Activated T-helper 1 cell treated with anti-CD3 and anti-CD28 coated beads, Interleukin-12 subunit alpha, Interleukin-12 subunit beta, Interleukin-2, Interleukin-4 antibody, amounts not matched to agents 30 ng/mL and 10 ng/mL and 1 ng/mL, durations not matched to agents 14 hours and 24 hours and 36 hours (primary cell): ENCODE measurements around the gene CES3. TPM values are rescaled to one million over a fixed set of nuclear protein-coding genes. Genes with fewer than 3 reads are reported as not detected.

Experiments used
- DNase-seq: peaks from one replicate; pipeline ENCODE4 v3.0.0; 2021; ENCODE audit warnings: low spot score
- H3K27ac Mint-ChIP-seq: one replicate; pipeline ENCODE4 v1.8.0; 2021; ENCODE audit warnings: mild to moderate bottlenecking, mixed read lengths
- H3K27me3 Mint-ChIP-seq: one replicate; pipeline ENCODE4 v1.8.0; 2022; ENCODE audit warnings: mild to moderate bottlenecking, moderate library complexity, mixed read lengths; ENCODE audit not compliant: insufficient read depth
- H3K36me3 Mint-ChIP-seq: one replicate; pipeline ENCODE4 v1.8.0; 2021; ENCODE audit warnings: low read depth, mixed read lengths
- H3K4me1 Mint-ChIP-seq: one replicate; pipeline ENCODE4 v1.8.0; 2021; ENCODE audit warnings: low read depth, mixed read lengths
- H3K4me3 Mint-ChIP-seq: one replicate; pipeline ENCODE4 v1.8.0; 2021; ENCODE audit warnings: mild to moderate bottlenecking, moderate library complexity, mixed read lengths
- H3K9me3 Mint-ChIP-seq: one replicate; pipeline ENCODE4 v1.8.0; 2021; ENCODE audit warnings: mixed read lengths
- intact Hi-C: fragments of 100-400 bp; cut with micrococcal nuclease; formaldehyde crosslinking; loops from one replicate; pipeline ENCODE4 v1.15.1; 2024
- total RNA-seq: library from RNA; stranded (reverse); gene quantifications from 2 replicates; pipeline ENCODE4 v1.2.3, GENCODE V29; 2022

The CES3 gene
- total RNA-seq, 1 donor from 2014 or later = 5.6 TPM

DNA sequence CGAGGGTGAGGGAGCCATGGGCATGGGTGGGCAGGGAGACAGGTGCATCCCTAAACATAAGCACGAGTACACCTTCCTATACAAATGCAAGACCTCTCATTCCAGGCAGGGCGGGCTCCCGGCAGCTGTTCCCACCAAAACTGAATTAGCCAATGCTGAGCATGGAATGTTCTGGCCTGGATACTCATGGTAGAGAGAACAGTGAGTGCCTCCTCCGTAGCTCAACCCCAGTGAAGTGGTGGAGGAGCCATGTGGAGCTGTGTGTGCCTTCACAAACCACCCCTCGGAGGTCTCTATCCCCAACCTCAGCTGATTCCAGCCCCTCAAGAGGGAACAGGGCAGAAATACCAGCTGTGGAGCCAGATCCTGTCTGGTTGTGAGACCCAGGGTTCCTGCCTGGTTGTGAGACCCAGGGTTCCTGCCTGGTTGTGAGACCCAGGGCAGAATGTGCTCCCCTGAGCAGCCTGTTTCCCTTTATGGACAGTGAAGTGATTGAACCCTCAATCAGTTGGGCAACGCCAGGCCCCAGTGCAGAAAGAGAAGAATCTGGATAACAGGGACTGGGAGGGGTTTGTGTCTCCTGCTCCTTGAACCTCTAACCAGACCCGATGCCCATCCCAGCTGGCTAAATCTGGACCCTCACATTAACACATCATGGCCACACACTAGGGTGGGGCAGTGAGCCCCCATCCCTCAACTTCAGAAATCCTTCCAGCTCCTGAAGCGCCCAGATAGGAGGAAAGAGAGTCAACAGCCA lies 40.0 kb upstream of the CES3 start:
- H3K27ac Mint-ChIP-seq = no peak overlapping the region
- intact Hi-C loops = no loop called here
- DNase-seq = no peak
- H3K27me3 Mint-ChIP-seq = peaks cover 27% of the 10 kb centered on the region
- H3K4me3 Mint-ChIP-seq = no peak overlapping the region
- no peaks in the 10 kb centered on the region for H3K9me3 Mint-ChIP-seq
- peaks cover 20% of the 10 kb centered on the region for H3K4me1 Mint-ChIP-seq
- H3K36me3 Mint-ChIP-seq = no peaks in the 10 kb centered on the region

DNA sequence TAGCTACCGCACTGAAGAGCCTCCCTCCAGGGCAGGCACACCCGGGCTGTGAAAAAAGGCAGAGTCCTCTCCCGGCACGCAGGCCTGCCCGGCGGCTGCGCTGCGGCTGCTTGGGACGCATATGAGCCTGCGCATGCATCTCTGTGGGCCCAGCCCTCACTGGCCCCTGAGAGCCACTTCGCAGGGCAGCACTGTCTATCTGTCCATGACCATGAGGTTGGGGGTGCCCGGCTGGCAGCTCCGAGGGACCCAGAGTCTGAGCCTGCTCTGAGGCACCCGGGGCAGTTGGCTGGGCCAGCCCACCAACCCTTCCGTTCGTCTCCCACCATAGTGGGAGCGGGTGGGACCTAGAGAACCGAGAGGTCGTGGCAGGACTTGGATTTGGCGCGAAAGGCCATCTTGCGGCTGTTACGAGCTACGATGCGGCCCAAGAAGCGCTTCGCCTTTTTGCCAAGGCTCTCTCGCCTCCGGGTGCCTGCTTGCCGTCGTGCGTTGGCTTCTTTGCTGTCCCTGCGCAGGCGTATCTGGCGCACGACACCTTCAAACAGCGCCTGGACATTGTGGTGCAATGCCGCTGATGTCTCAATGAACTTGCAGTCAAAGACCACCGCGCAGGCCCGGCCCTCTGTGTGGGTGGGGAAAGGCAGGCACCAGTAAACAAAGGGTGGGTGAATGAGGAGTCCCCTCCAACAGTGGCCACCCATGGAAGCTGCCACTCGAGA lies 39.2 kb upstream of the CES3 start:
- Mint-ChIP-seq H3K9me3 (no peaks in the 10 kb centered on the region), H3K27me3 (peaks cover 26% of the 10 kb centered on the region), H3K27ac (no peak overlapping the region), H3K4me3 (no peak overlapping the region), H3K4me1 (peaks cover 24% of the 10 kb centered on the region), H3K36me3 (no peaks in the 10 kb centered on the region)
- intact Hi-C loops = no loop called here
- no peak for DNase-seq

DNA sequence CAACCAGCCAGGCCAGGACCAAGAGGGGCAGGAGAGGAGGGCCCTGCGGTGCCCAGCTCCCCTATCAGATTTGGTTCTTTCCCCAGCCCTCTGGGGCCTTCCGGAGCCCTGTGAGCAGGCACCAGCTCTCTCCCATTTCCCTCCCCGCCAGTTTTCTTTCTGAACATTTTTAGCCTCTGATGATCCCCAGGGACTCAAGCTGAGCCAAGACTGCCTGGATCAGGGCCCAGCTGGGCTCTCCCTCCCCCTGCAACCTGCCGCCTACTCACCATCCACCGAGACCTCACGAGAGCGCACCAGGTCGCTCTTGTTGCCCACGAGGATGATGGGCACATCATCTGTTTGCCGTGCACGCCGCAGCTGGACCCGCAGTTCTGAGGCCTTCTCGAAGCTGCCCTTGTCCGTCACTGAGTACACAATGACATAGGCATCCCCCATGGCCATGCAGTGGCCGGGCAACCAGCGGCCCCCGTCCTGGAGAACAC lies 37.8 kb upstream of the CES3 start:
- H3K27me3 Mint-ChIP-seq = peaks cover 26% of the 10 kb centered on the region
- intact Hi-C loops = no loop called here

DNA sequence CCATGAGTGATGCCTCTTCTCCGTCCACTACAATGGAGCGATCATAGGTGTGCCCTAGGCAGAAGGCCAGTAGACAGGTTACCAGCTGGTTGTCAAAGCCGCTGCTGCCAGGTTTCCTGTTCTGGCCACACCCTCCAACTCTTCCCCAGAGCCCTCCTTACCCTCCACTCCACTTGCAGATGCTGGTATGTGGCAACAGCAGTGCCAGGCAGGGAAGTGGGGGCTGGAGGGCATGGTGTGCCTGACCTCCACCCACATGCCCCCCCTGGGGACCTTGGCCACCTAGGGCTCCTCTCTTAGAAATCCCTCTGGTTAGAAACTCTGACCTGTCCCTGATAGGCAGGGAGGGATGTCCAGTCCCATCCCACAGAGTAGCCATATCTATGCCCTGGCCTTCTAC lies 37.2 kb upstream of the CES3 start:
- Mint-ChIP-seq H3K27me3 (peaks cover 26% of the 10 kb centered on the region), H3K27ac (no peak overlapping the region), H3K9me3 (no peaks in the 10 kb centered on the region), H3K36me3 (no peaks in the 10 kb centered on the region), H3K4me1 (peaks cover 36% of the 10 kb centered on the region), H3K4me3 (peak overlapping the region; percentile 41)
- no peak for DNase-seq
- intact Hi-C loops = no loop called here

More for the DNA sequence above, 37.8 kb upstream of the CES3 start:
- Mint-ChIP-seq H3K4me1 (peaks cover 30% of the 10 kb centered on the region), H3K27ac (no peak overlapping the region), H3K36me3 (no peaks in the 10 kb centered on the region), H3K4me3 (no peak overlapping the region), H3K9me3 (no peaks in the 10 kb centered on the region)
- DNase-seq = no peak

DNA sequence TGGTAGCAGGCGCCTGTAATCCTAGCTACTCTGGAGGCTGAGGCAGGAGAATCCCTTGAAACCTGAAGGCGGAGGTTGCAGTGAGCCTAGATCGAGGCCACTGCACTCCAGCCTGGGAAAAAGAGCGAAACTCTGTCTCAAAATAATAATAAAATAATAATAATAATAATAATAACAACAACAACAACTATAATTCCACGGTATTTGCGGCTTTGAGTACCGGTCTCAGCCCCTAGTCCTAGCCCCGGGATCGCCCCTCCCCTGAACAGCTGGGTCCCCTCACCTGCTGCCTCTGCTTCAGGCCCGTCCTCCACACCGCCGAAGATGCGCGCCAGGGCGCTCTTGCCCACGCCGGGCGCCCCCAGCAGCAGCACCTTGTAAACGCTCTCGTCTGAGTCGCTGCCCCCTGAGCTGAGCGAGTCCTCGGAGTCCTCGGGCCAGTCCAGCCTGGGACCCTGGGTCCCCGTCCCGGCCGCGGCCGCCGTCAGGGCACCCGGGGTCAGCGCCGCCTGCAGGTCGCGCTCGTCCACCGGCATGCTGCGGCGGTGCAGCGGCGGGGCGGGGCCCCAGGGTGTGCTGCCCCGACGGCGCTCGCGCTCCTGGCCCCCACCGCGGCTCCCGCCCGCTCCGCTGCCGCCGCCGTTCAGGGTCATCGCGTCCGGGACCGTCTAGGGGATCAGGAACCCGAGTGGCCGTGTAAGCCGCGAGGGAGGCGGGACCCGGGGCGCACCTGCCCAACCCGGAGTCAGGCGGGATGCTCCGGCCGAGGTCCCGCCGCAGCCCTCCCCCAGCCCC lies 36.3 kb upstream of the CES3 start:
- DNase-seq = peak; percentile 24
- H3K27ac Mint-ChIP-seq = no peak overlapping the region
- H3K4me1 Mint-ChIP-seq = peaks cover 39% of the 10 kb centered on the region
- peaks cover 20% of the 10 kb centered on the region for H3K27me3 Mint-ChIP-seq
- H3K36me3 Mint-ChIP-seq = peaks cover 2% of the 10 kb centered on the region
- no peaks in the 10 kb centered on the region for H3K9me3 Mint-ChIP-seq
- intact Hi-C loops = no loop called here
- peak overlapping the region; percentile 49 for H3K4me3 Mint-ChIP-seq

DNA sequence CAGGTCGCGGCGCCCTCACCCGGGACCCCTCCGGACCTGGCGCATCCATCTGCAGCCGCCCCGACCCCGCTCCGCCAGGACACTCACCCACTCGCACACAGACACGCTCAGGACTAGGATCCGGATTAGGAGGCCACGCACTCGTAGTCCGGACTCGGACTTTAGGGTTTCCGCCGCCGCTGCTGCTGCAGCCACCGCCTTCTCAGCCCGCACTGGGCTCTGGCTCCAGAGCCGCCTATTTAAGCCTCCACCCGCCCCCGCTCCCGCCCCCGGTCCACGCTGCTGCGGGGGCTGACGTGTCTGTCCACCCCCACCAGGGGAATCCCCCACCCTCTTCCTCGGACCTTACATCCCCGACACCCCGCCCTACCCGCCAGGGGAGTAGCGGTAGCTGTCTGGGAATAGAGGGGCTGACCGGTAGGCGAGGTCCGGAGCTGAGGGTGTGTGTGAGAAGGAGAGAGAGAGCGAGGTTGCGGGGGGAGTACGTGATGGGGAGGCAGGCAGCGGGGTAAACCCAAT lies 35.7 kb upstream of the CES3 start, which contains the start of gene RRAD:
Gene RRAD, minus strand, starts transcription at position 214 of the 519 bp plus-strand sequence. CDS start 356 bp downstream, outside the sequence.
- Mint-ChIP-seq H3K27ac (peak within 1 kb of the TSS; percentile 58), H3K4me1 (peaks cover 39% of the 10 kb centered on the region), H3K9me3 (no peaks in the 10 kb centered on the region), H3K27me3 (peaks cover 20% of the 10 kb centered on the region), H3K4me3 (peak within 1 kb of the TSS; percentile 75), H3K36me3 (peaks cover 2% of the 10 kb centered on the region)
- DNase-seq = no peak
- intact Hi-C loops = no loop called here

DNA sequence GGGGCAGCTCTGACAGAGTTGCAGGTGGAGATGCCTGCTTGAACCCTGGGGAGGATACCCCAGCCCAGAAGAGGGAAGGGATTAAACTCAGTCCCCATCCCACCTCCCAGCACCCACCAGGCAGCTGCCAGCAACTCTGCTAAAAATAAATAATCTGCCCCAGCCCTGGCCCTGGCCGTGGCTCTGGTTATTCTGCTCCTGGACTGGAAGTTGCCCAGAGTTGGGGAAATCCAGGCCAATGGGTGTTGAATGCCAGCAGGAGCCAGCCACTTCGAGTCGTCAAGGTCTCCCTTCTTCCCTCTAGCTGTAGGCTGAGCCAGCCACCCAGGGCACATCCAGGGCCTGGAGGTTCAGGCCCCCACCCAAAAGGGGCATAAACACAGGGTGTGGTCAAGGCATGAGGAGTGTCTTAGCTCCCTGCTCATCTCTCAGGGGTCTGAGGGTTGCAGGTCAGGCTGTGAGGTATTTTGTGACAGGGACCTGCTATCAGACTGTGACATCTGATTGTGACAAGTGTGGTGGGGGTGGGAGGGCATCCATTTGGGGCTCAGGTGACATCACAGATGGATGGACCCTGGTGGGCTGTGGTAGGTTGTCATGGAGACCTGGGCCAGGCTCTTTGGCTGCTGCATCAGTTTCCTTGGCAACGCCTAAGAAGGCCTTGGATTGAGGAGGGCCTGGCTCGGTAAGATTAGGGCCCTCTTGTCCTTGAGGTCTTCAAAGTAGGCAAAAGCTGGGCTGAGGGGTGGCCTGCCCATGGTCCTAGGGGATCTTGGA lies 34.7 kb upstream of the CES3 start:
- intact Hi-C loops = no loop called here
- Mint-ChIP-seq H3K4me3 (peak overlapping the region; percentile 30), H3K9me3 (no peaks in the 10 kb centered on the region), H3K27ac (no peak overlapping the region), H3K4me1 (peaks cover 39% of the 10 kb centered on the region), H3K36me3 (peaks cover 2% of the 10 kb centered on the region), H3K27me3 (peaks cover 15% of the 10 kb centered on the region)
- no peak for DNase-seq

DNA sequence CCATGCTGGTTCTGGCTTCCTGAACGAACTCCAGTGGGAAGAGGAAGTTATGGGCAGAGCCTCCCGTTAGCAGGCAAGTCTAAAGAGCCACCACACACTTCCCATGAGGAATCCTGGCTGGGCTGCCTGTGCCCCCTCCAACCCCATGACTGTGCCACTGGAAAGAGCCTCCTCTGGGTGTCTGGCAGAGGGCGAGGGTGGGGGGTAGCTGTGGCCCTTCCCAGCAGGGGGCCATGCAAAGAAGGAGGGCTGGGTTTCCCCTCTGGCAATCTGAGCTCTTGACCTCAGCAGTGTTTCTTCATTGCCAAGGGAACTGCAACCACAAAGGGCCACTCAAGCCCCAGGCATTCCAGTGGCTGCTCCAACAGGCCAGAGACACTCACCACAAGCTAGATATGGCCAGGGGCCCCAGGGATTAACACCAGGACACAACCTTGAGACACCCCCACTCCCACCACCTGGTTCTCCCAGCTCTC lies 34.1 kb upstream of the CES3 start:
- peaks cover 5% of the 10 kb centered on the region for H3K36me3 Mint-ChIP-seq
- DNase-seq = no peak
- H3K27ac Mint-ChIP-seq = no peak overlapping the region
- H3K27me3 Mint-ChIP-seq = peaks cover 14% of the 10 kb centered on the region
- H3K9me3 Mint-ChIP-seq = no peaks in the 10 kb centered on the region
- intact Hi-C loops = no loop called here
- H3K4me1 Mint-ChIP-seq = peaks cover 44% of the 10 kb centered on the region
- H3K4me3 Mint-ChIP-seq = no peak overlapping the region

DNA sequence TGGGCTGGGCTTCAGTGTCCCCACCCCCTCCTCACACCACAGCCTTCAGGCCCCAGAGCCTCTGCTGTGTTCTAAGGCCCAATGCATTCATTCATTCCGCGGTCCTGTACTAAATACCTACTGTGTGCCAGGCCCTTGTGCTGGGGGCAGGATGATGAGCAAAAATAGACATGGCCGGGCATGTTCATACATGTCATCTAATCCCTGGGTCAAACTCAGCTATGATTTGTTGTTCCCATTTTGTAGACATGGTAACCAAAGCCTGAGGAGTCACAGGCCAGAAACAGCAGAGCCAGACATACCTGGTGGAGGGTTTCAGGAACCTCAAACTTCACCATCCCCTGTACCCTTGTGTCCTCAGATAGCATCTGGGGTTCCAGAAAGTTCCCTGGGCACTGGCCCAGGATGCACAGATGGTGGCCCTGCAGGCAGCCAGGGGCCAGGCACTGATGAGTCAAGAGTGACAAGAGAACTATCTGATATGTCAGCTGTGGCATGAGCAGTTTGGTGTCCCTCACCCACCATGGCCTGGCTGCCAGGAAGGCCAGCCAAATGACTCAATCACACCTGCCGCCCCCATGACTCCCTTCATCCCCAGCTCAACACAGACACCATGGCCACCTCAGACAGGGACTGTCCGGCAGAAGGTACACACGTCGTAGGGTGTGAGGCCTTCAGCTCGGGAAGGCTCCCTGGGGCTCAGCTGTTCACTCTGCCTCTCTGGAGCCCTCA lies 33.0 kb upstream of the CES3 start:
- intact Hi-C loops = loop anchor here (1.0 to 2.0 kb wide), 2 partner anchors 33 to 97 kb away; partner anchors contain the start of gene NAE1
- H3K9me3 Mint-ChIP-seq = no peaks in the 10 kb centered on the region
- peaks cover 14% of the 10 kb centered on the region for H3K27me3 Mint-ChIP-seq
- peaks cover 54% of the 10 kb centered on the region for H3K4me1 Mint-ChIP-seq
- H3K4me3 Mint-ChIP-seq = no peak overlapping the region
- peak overlapping the region; percentile 61 for H3K27ac Mint-ChIP-seq
- DNase-seq = no peak
- peaks cover 13% of the 10 kb centered on the region for H3K36me3 Mint-ChIP-seq

DNA sequence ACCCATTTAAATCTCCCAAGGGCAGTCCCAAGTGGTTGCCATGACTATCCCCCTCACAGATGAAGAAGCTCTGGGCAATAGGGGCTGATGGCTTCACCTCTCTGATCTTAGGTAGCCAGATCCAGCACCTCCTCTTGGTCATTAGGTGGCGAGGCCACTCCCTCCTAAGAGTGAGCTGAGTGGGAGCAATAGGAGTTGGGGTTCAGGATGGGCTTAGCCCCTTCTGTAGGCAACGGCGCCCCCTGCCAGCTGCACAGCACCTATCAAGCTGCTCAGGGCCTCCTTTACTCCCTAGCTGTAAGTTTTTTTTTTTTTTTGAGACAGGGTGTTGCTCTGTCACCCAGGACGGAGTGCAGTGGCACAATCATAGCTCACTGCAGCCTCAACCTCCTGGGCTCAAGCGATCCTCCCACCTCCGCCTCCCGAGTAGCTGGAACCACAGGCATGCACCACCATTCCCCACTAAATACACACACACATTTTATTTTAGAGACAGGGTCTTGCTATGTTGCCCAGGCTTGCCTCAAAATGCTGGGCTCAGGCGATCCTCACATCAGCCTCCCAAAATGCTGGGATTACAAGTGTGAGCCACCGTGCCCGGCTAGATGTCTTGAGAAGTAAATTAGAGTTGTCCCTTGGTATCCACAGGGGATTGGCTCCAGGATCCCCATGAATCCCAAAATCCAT lies 32.2 kb upstream of the CES3 start:
- H3K27me3 Mint-ChIP-seq = peaks cover 11% of the 10 kb centered on the region
- no peaks in the 10 kb centered on the region for H3K9me3 Mint-ChIP-seq
- intact Hi-C loops = loop anchor here (1.0 to 2.0 kb wide), 2 partner anchors 34 to 98 kb away; partner anchors contain the start of gene NAE1
- H3K4me3 Mint-ChIP-seq = no peak overlapping the region
- H3K27ac Mint-ChIP-seq = peak overlapping the region; percentile 61
- peaks cover 19% of the 10 kb centered on the region for H3K36me3 Mint-ChIP-seq
- peaks cover 52% of the 10 kb centered on the region for H3K4me1 Mint-ChIP-seq
- DNase-seq = no peak

DNA sequence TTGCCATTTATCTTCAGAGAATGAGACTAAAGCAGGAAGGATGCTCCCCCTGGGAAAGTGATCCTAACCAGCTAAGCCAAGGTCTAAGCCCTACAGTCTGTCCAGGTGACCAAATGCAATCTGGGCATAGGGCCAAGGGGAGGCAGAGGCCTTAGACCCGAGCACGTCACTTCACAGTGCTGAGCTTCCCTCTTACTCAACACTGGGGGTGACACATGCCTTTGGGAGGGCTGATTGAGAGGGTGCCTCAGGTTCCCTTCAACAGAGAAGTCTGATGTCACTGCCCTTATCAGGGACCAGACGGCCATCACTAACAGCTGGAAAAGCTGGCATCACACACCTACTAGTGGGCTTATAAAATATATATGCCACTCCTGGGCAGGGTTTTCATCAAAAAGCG lies 30.9 kb upstream of the CES3 start:
- H3K27ac Mint-ChIP-seq = no peak overlapping the region

More for the DNA sequence above, 30.9 kb upstream of the CES3 start:
- DNase-seq = no peak
- peaks cover 5% of the 10 kb centered on the region for H3K27me3 Mint-ChIP-seq
- H3K9me3 Mint-ChIP-seq = no peaks in the 10 kb centered on the region
- peaks cover 54% of the 10 kb centered on the region for H3K4me1 Mint-ChIP-seq
- intact Hi-C loops = no loop called here
- no peak overlapping the region for H3K4me3 Mint-ChIP-seq
- peaks cover 24% of the 10 kb centered on the region for H3K36me3 Mint-ChIP-seq
